ENCODE results near the gene ZNF669.

The ZNF669 gene

DNA sequence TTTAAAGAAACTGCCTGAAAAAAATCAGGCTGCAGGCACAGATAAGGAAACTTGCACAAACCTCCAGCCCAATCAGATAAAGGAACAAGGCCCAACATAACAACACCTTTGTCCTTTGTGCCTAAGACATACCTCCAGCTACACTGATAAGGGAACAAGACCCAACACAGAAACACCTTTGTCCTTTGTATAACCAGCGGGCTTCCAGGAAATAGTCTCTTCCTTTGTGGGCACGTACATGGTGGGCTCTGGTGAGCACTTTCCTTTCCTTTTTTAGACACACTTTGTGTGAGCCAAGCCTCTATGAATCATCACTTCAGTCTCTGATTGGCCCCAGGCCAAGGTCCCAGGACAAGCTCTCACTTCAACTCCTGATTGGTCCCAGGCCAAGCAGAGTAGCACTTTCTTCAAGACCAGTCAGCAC is 49.2 kb downstream of the ZNF669 start:
- no peak for DNase-seq

Data from GF-D8 (cell line).